ENCODE measurements around the gene HMGCS2.

- TF ChIP-seq CTCF (IDR thresholded peaks at IDR 0.05) (peak; percentile 87), EZH2 (IDR thresholded peaks at IDR 0.05; ENCODE audit: borderline replicate concordance, insufficient read depth, low read depth, low read length, poor library complexity, severe bottlenecking) (no peak)
Measured at GRCh38 chr1:119743776-119744597, 24.7 kb downstream of the HMGCS2 start.
